Measurements from ENCODE around the gene SH3BP4. TPM values are rescaled to one million over a fixed set of nuclear protein-coding genes. Genes with fewer than 3 reads are reported as not detected.

The SH3BP4 gene
- total RNA-seq, 1 experiment from 2014 or later: 35.5 TPM

- no peaks in the 10 kb centered on the region for H3K27me3 ChIP-seq
- H3K9me3 ChIP-seq (replicated peaks): no peaks in the 10 kb centered on the region
- H3K4me3 ChIP-seq: no peak overlapping the region
- DNase-seq: no peak
- H3K27ac ChIP-seq: no peak overlapping the region
- peaks cover 39% of the 10 kb centered on the region for H3K4me1 ChIP-seq
- H3K36me3 ChIP-seq: peaks cover 6% of the 10 kb centered on the region; the same call in 1 of the 2 replicates
Measured at GRCh38 chr2:234954551-234954992, 2.8 kb downstream of the SH3BP4 start.

- H3K36me3 ChIP-seq: peaks cover 6% of the 10 kb centered on the region; the same call in 1 of the 2 replicates
- no peak overlapping the region for H3K4me3 ChIP-seq
- no peaks in the 10 kb centered on the region for H3K27me3 ChIP-seq
- H3K27ac ChIP-seq: no peak overlapping the region
- no peaks in the 10 kb centered on the region for H3K9me3 ChIP-seq (replicated peaks)
- DNase-seq: no peak
- peaks cover 39% of the 10 kb centered on the region for H3K4me1 ChIP-seq
Measured at GRCh38 chr2:234955091-234955591, 3.3 kb downstream of the SH3BP4 start.

GRCh38 chr2:234955971-234956509 is 4.2 kb downstream of the SH3BP4 start:
- peaks cover 6% of the 10 kb centered on the region; the same call in 1 of the 2 replicates for H3K36me3 ChIP-seq
- H3K4me1 ChIP-seq: peaks cover 39% of the 10 kb centered on the region

GRCh38 chr2:234957834-234958135 is 6.0 kb downstream of the SH3BP4 start:
- no peak overlapping the region for H3K4me3 ChIP-seq
- peaks cover 6% of the 10 kb centered on the region; the same call in 1 of the 2 replicates for H3K36me3 ChIP-seq
- no peak for DNase-seq
- no peaks in the 10 kb centered on the region for H3K27me3 ChIP-seq
- H3K9me3 ChIP-seq (replicated peaks): no peaks in the 10 kb centered on the region
- no peak overlapping the region for H3K27ac ChIP-seq
- peaks cover 40% of the 10 kb centered on the region for H3K4me1 ChIP-seq

More at GRCh38 chr2:234955971-234956509, 4.2 kb downstream of the SH3BP4 start:
- H3K4me3 ChIP-seq: no peak overlapping the region
- no peaks in the 10 kb centered on the region for H3K27me3 ChIP-seq
- H3K9me3 ChIP-seq (replicated peaks): no peaks in the 10 kb centered on the region
- no peak overlapping the region for H3K27ac ChIP-seq
- DNase-seq: no peak

GRCh38 chr2:234958311-234958710 is 6.5 kb downstream of the SH3BP4 start:
- Histone ChIP-seq H3K27ac (no peak overlapping the region), H3K4me3 (no peak overlapping the region), H3K27me3 (no peaks in the 10 kb centered on the region), H3K9me3 (replicated peaks) (no peaks in the 10 kb centered on the region), H3K36me3 (peaks cover 9% of the 10 kb centered on the region; the same call in 1 of the 2 replicates), H3K4me1 (peaks cover 42% of the 10 kb centered on the region)
- DNase-seq: no peak

- no peaks in the 10 kb centered on the region for H3K9me3 ChIP-seq (replicated peaks)
- peaks cover 9% of the 10 kb centered on the region; the same call in 1 of the 2 replicates for H3K36me3 ChIP-seq
- H3K27me3 ChIP-seq: no peaks in the 10 kb centered on the region
- no peak overlapping the region for H3K27ac ChIP-seq
- DNase-seq: no peak
- peaks cover 44% of the 10 kb centered on the region for H3K4me1 ChIP-seq
- H3K4me3 ChIP-seq: no peak overlapping the region
Measured at GRCh38 chr2:234958746-234959395, 7.1 kb downstream of the SH3BP4 start.

- H3K27me3 ChIP-seq: no peaks in the 10 kb centered on the region
- peaks cover 9% of the 10 kb centered on the region; the same call in 1 of the 2 replicates for H3K36me3 ChIP-seq
- peak overlapping the region; percentile 20 for H3K4me3 ChIP-seq
- peak; percentile 66 to 79 for DNase-seq
- H3K4me1 ChIP-seq: peaks cover 53% of the 10 kb centered on the region
- H3K9me3 ChIP-seq (replicated peaks): no peaks in the 10 kb centered on the region
- peak overlapping the region; percentile 74 for H3K27ac ChIP-seq
Measured at GRCh38 chr2:234960175-234961088, 8.6 kb downstream of the SH3BP4 start.

GRCh38 chr2:234961784-234962183 is 10.0 kb downstream of the SH3BP4 start:
- no peaks in the 10 kb centered on the region for H3K27me3 ChIP-seq
- peaks cover 8% of the 10 kb centered on the region; the same call in 1 of the 2 replicates for H3K36me3 ChIP-seq
- H3K9me3 ChIP-seq (replicated peaks): no peaks in the 10 kb centered on the region
- H3K27ac ChIP-seq: no peak overlapping the region
- H3K4me3 ChIP-seq: no peak overlapping the region
- no peak for DNase-seq
- H3K4me1 ChIP-seq: peaks cover 53% of the 10 kb centered on the region

- peaks cover 42% of the 10 kb centered on the region for H3K4me1 ChIP-seq
- no peak overlapping the region for H3K4me3 ChIP-seq
Measured at GRCh38 chr2:234963773-234964615, 12.2 kb downstream of the SH3BP4 start.

GRCh38 chr2:234964631-234965461 is 13.0 kb downstream of the SH3BP4 start:
- peaks cover 39% of the 10 kb centered on the region for H3K4me1 ChIP-seq
- no peaks in the 10 kb centered on the region for H3K27me3 ChIP-seq
- no peaks in the 10 kb centered on the region for H3K9me3 ChIP-seq (replicated peaks)
- no peak for DNase-seq
- no peak overlapping the region for H3K4me3 ChIP-seq
- H3K27ac ChIP-seq: peak overlapping the region; percentile 47
- H3K36me3 ChIP-seq: peaks cover 8% of the 10 kb centered on the region; the same call in 1 of the 2 replicates

More at GRCh38 chr2:234963773-234964615, 12.2 kb downstream of the SH3BP4 start:
- Histone ChIP-seq H3K27me3 (no peaks in the 10 kb centered on the region), H3K9me3 (replicated peaks) (no peaks in the 10 kb centered on the region), H3K27ac (peak overlapping the region; percentile 47), H3K36me3 (peaks cover 8% of the 10 kb centered on the region; the same call in 1 of the 2 replicates)
- DNase-seq: peak; percentile 46 to 57

- H3K27ac ChIP-seq: no peak overlapping the region
- H3K9me3 ChIP-seq (replicated peaks): no peaks in the 10 kb centered on the region
- no peaks in the 10 kb centered on the region for H3K27me3 ChIP-seq
- peaks cover 8% of the 10 kb centered on the region; the same call in 1 of the 2 replicates for H3K36me3 ChIP-seq
- peaks cover 37% of the 10 kb centered on the region for H3K4me1 ChIP-seq
- H3K4me3 ChIP-seq: no peak overlapping the region
- no peak for DNase-seq
Measured at GRCh38 chr2:234966340-234966739, 14.5 kb downstream of the SH3BP4 start.

- DNase-seq: no peak
- Histone ChIP-seq H3K9me3 (replicated peaks) (no peaks in the 10 kb centered on the region), H3K4me1 (peaks cover 38% of the 10 kb centered on the region)
Measured at GRCh38 chr2:234967201-234967869, 15.5 kb downstream of the SH3BP4 start.

GRCh38 chr2:234967870-234968208 is 16.0 kb downstream of the SH3BP4 start:
- Histone ChIP-seq H3K27me3 (no peaks in the 10 kb centered on the region), H3K27ac (no peak overlapping the region), H3K4me1 (peaks cover 41% of the 10 kb centered on the region), H3K4me3 (no peak overlapping the region), H3K9me3 (replicated peaks) (no peaks in the 10 kb centered on the region), H3K36me3 (peaks cover 7% of the 10 kb centered on the region; the same call in 1 of the 2 replicates)
- DNase-seq: no peak

More at GRCh38 chr2:234967201-234967869, 15.5 kb downstream of the SH3BP4 start:
- H3K36me3 ChIP-seq: peaks cover 8% of the 10 kb centered on the region; the same call in 1 of the 2 replicates
- H3K4me3 ChIP-seq: no peak overlapping the region
- no peak overlapping the region for H3K27ac ChIP-seq
- no peaks in the 10 kb centered on the region for H3K27me3 ChIP-seq
